Measurements from ENCODE around the gene TLR6.
"Not testable (repeated sequence)": the region's sequence is repeated elsewhere in the genome, so short reads cannot be mapped to it uniquely, and the experiment has no call there.

The TLR6 gene

DNA sequence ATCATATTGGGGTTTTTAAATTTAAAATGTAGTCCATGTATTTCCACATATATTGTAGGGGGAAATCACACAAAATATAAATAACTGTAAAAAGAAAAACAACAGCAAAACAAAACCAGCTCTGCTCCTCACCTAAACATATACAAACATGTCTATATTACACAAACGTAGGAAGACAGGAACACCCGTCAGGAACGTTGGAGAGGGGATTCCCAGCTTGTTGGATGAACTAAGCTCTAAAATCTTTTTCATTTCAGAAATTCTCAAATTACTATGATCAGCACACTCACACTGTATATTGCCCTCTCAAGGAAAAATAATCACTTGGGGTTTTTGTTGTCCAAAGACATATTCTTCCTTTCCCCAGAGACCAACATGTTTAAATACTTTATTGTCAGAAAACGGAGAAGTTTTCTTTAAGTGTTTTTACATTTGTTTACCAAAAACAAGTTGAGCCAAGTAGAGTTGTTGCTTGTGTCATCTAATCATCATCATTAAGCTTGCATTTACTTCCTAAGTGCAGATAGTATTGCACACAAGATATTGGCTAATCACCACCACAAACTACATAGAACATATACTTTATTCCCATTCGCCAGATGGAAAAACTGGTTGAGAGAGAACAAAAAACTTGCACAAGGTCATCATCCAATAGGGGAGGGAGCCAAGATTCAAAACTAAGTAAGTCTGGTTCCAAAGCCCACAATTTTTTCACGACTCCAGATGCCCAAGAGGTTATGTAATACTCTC lies 71.4 kb downstream of the TLR6 start:
- no peak for DNase-seq

DNA sequence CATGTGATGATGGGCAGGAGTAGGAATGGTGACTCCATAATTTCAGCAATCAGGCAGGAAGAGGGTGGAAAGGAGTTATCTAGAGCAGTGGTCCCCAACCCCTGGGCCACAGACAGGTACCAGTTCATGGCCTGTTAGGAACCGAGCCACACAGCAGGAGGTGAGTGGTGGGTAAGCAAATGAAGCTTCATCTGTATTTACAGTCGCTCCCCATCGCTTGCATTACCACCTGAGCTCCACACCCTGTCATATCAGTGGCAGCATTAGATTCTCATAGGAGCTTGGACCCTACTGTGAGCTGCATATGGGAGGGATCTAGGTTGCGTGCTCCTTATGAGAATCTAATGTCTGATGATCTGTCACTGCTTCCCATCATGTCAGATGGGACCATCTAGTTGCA lies 72.5 kb downstream of the TLR6 start:
- no peak for DNase-seq

DNA sequence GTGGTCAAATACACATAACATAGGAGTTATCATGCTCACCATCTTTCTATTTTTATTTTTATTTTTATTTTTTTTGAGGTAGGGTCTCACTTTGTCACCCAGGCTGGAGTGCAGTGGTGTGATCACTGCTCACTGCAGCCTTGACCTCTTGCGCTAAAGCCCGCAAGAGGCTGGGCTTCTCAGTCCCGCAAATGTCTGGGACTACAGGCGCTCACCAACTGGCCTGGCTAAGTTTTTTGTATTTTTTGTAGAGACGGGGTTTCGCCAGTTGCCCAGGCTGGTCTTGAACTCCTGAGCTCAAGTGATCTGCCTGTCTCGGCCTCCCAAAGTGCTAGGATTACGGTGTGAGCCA lies 73.5 kb downstream of the TLR6 start:
- no peak for DNase-seq

- DNase-seq: no peak
Observed at GRCh38 chr4:38782452-38783108, 74.0 kb downstream of the TLR6 start, which contains the start of gene TLR10. Gene TLR10, minus strand, starts transcription at chr4:38782990. Its CDS starts 7,400 bp downstream, at chr4:38775590.

DNA sequence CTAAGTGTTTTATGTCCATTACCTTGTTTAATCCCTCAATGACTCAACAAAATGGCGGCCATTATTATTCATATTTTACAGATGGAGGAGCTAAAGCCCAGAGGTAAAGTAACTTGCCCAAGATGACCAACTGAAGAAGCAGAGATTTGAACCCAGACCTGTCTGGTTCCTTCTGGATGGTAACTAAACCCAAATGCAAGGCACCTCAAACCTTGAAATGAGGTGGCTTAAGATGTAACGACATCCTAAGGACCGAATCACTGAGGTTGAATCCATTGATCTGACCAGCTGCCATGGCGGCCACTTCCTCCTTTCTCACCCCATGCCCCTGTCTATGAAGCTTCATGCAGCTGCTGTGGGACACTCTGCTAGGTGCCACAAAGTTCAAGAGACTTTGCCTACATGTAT lies 74.8 kb downstream of the TLR6 start:
- DNase-seq: no peak

- DNase-seq: no peak
Observed at GRCh38 chr4:38780833-38781484, 75.7 kb downstream of the TLR6 start.

DNA sequence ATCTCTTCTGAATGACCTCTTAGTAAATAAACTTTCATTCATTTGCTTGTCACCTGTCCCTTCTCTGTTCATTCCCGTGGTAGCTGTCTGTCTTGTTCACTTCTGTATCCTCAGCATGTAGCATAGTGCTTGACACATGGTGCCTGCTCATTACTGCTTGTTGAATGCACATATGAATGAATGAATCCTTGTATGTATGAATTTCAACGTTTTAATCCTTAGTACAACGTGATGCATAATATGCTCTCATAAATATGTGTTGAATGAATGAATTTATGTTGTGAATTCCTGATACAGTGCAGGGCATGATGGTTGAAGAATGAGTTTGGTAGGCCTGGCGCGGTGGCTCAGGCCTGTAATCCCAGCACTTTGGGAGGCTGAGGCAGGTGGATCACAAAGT lies 76.8 kb downstream of the TLR6 start:
- DNase-seq: no peak

GRCh38 chr4:38777925-38778324 lies 78.7 kb downstream of the TLR6 start:
- not testable (repeated sequence) for DNase-seq

GRCh38 chr4:38775326-38775725 lies 81.3 kb downstream of the TLR6 start:
- DNase-seq: no peak

- no peak for DNase-seq
Observed at GRCh38 chr4:38774181-38774955, 82.2 kb downstream of the TLR6 start.
